GM12878 (cell line): ENCODE measurements around the gene MAP3K4. TPM values are rescaled to one million over a fixed set of nuclear protein-coding genes. Genes with fewer than 3 reads are reported as not detected.

ENCODE experiments used
- ATAC-seq: fragments of 200-7000 bp; cut with Tn5 transposase; 3 replicates; pipeline ENCODE4 v1.9.1; 2020; ENCODE audit warnings: mild to moderate bottlenecking, moderate library complexity
- BruUV-seq: library from RNA; stranded (reverse); fragments of 400-500 nt; replicated peaks from 2 replicates; lab custom pipeline; 2021; lab: Mats Ljungman, UMichigan
- CTCF ChIA-PET: fragments of 300-600 bp; sonication (Branson Sonifier 250); formaldehyde crosslinking; extraction: SDS; loops from one replicate; lab custom pipeline; 2021; ENCODE audit warnings: inconsistent platforms; lab: Yijun Ruan, JAX
- POLR2A ChIA-PET: fragments of 350-600 bp; formaldehyde crosslinking; extraction: SDS; loops from one replicate; lab custom pipeline; 2021; ENCODE audit warnings: inconsistent platforms; lab: Charles Lee
- RAD21 ChIA-PET: fragments of 300-600 bp; sonication (Branson Sonifier 250); formaldehyde crosslinking; loops from one replicate; lab custom pipeline; 2023; ENCODE audit warnings: antibody characterized with exemption; ENCODE audit not compliant: unreplicated experiment; lab: Charles Lee
- SMC1A ChIA-PET: fragments of 300-600 bp; sonication (Branson Sonifier 250); formaldehyde crosslinking; loops from one replicate; lab custom pipeline; 2023; ENCODE audit not compliant: unreplicated experiment, uncharacterized antibody; lab: Charles Lee
- DNase-seq: peaks from one replicate; pipeline ENCODE4 v3.0.0-alpha.2; 2011; ENCODE audit warnings: low read depth, low spot score
- FAIRE-seq: peaks from 3 replicates; lab custom pipeline; 2011; peaks lifted over from hg19 to GRCh38; lab: Jason Lieb, UNC
- H2AFZ ChIP-seq: 2 replicates; pipeline ENCODE4 v1.6.0; 2011; ENCODE audit warnings: low read depth, low read length, control low read depth; ENCODE audit not compliant: control insufficient read depth
- H3K27ac ChIP-seq: 2 replicates; pipeline ENCODE4 v1.5.1; 2011; ENCODE audit warnings: control low read depth; ENCODE audit not compliant: control insufficient read depth, insufficient read depth
- H3K27me3 ChIP-seq, 2 experiments: replicated peaks in 1 of 2; 2 replicates each; pipeline versions ENCODE4 v1.6.0 to v1.6.1; 2011; ENCODE audit warnings: low read length in 1 of 2; ENCODE audit not compliant: control insufficient read depth in 2 of 2, insufficient read depth in 2 of 2
- H3K36me3 ChIP-seq, 2 experiments: 2 replicates each; pipeline ENCODE4 v1.5.1; 2011; ENCODE audit warnings: low read length in 1 of 2; ENCODE audit not compliant: control insufficient read depth in 2 of 2, insufficient read depth in 2 of 2
- H3K4me1 ChIP-seq: 2 replicates; pipeline ENCODE4 v1.6.1; 2011; ENCODE audit warnings: mild to moderate bottlenecking, low read length, moderate library complexity, mixed read lengths; ENCODE audit not compliant: control insufficient read depth, insufficient read depth
- H3K4me2 ChIP-seq: 2 replicates; pipeline ENCODE4 v1.6.0; 2011; ENCODE audit warnings: control low read depth; ENCODE audit not compliant: control insufficient read depth, insufficient read depth
- H3K4me3 ChIP-seq: fragments of 200-600 bp; sonication (generic); 2 replicates; pipeline ENCODE4 v1.5.1; 2016
- H3K79me2 ChIP-seq: 2 replicates; pipeline ENCODE4 v1.6.0; 2011; ENCODE audit warnings: low read length; ENCODE audit not compliant: control insufficient read depth, insufficient read depth
- H3K9ac ChIP-seq: 2 replicates; pipeline ENCODE4 v1.8.0; 2011; ENCODE audit warnings: low read length, control low read depth, mixed read lengths; ENCODE audit not compliant: control insufficient read depth, insufficient read depth
- H3K9me3 ChIP-seq: replicated peaks from 3 replicates; pipeline ENCODE4 v1.5.1; 2011; ENCODE audit warnings: mild to moderate bottlenecking, low read length; ENCODE audit not compliant: control insufficient read depth, insufficient read depth
- H4K20me1 ChIP-seq: 2 replicates; pipeline ENCODE4 v1.6.0; 2011; ENCODE audit not compliant: control insufficient read depth, insufficient read depth
- HDGF ChIP-seq: fragments of 450-650 bp; IDR thresholded peaks from 2 replicates; pipeline ENCODE4 v1.6.1; 2016; ENCODE audit warnings: antibody characterized with exemption
- JUNB ChIP-seq: IDR thresholded peaks from 2 replicates; pipeline ENCODE4 v1.6.1; 2016; ENCODE audit warnings: antibody characterized with exemption, mild to moderate bottlenecking
- MTA2 ChIP-seq: fragments of 450-650 bp; IDR thresholded peaks from 2 replicates; pipeline ENCODE4 v1.6.1; 2016; ENCODE audit warnings: low read depth, mild to moderate bottlenecking, moderate library complexity
- TCF3 ChIP-seq: IDR thresholded peaks from 2 replicates; pipeline ENCODE4 v1.6.1; 2012; ENCODE audit warnings: low read depth, mild to moderate bottlenecking, low read length, borderline replicate concordance; ENCODE audit not compliant: insufficient read depth
- YBX1 ChIP-seq: fragments of 450-650 bp; IDR thresholded peaks from 2 replicates; pipeline ENCODE4 v1.6.1; 2016; ENCODE audit warnings: antibody characterized with exemption
- ZNF217 ChIP-seq: fragments of 450-650 bp; IDR thresholded peaks from 2 replicates; pipeline ENCODE4 v1.6.1; 2017; ENCODE audit warnings: antibody characterized with exemption, mild to moderate bottlenecking
- WGBS: methylation state at CpG from one replicate; pipeline ENCODE4 v1.1.6; 2016; ENCODE audit warnings: low lambda C conversion rate; ENCODE audit not compliant: insufficient replicate concordance, insufficient coverage; ENCODE audit errors: missing lambda C conversion rate; 5-methylcytosine and 5-hydroxymethylcytosine counted together
- in situ Hi-C: fragments of 300-500 bp; cut with MboI; formaldehyde crosslinking; loops from 9 replicates; pipeline ENCODE4 v1.14.3; 2018; ENCODE audit warnings: mixed read lengths
- intact Hi-C: fragments of 100-400 bp; cut with micrococcal nuclease; formaldehyde crosslinking; loops from one replicate; pipeline ENCODE4 v1.14.2; 2022; ENCODE audit not compliant: unreplicated experiment
- polyA plus RNA-seq, 11 experiments: library from polyadenylated mRNA; depleted of rRNA in 4 of 11; unstranded in 6 of 11; stranded (reverse) in 5 of 11; fragments of >200 nt; fragmentation: Nextera tagmentation in 4 of 11; fragmentation: Illumina TruSeq in 1 of 11; extraction: Ambion mirVana in 4 of 11; extraction: Trizol in 1 of 11; gene quantifications; 1 replicate in 1 of 11; 2 replicates in 10 of 11; pipeline versions ENCODE4 v1.2.1 to v1.2.3, GENCODE V29; 2011 to 2016; ENCODE audit warnings: inconsistent platforms in 2 of 11, missing spikeins in 2 of 11, low read depth in 1 of 11
- total RNA-seq, 4 experiments: library from RNA; depleted of rRNA in 3 of 4; stranded (reverse); fragments of >200 nt in 3 of 4; fragmentation: Illumina TruSeq in 1 of 4; extraction: Trizol in 1 of 4; gene quantifications; 2 replicates each; pipeline versions ENCODE4 v1.2.1 to v1.2.3, GENCODE V29; 2013 to 2021
- TF ChIP-seq, protein P1 (sequence below): fragments of 150-350 bp; IDR thresholded peaks from 2 replicates; pipeline ENCODE4 v1.6.1; 2016; ENCODE audit warnings: low read depth, low read length
- TF ChIP-seq, protein P2 (sequence below): fragments of 450-650 bp; IDR thresholded peaks from 2 replicates; pipeline ENCODE4 v1.6.1; 2017; ENCODE audit warnings: borderline replicate concordance
- TF ChIP-seq, protein P3 (sequence below): fragments of 450-650 bp; IDR thresholded peaks from 2 replicates; pipeline ENCODE4 v1.6.1; 2017; ENCODE audit warnings: mild to moderate bottlenecking, moderate library complexity

The MAP3K4 gene
- total and polyA plus RNA-seq, 10 of the 15 experiments (the other 5 are each of a cell fraction or from before 2014, with no cell fraction given), result 14.0 to 44.5 (median 23.1) TPM

- TF ChIP-seq JUNB (peak; percentile 63), ZNF217 (no peak), TCF3 (no peak), MTA2 (peak; percentile 69), HDGF (no peak)
- TF ChIP-seq, protein P1, sequence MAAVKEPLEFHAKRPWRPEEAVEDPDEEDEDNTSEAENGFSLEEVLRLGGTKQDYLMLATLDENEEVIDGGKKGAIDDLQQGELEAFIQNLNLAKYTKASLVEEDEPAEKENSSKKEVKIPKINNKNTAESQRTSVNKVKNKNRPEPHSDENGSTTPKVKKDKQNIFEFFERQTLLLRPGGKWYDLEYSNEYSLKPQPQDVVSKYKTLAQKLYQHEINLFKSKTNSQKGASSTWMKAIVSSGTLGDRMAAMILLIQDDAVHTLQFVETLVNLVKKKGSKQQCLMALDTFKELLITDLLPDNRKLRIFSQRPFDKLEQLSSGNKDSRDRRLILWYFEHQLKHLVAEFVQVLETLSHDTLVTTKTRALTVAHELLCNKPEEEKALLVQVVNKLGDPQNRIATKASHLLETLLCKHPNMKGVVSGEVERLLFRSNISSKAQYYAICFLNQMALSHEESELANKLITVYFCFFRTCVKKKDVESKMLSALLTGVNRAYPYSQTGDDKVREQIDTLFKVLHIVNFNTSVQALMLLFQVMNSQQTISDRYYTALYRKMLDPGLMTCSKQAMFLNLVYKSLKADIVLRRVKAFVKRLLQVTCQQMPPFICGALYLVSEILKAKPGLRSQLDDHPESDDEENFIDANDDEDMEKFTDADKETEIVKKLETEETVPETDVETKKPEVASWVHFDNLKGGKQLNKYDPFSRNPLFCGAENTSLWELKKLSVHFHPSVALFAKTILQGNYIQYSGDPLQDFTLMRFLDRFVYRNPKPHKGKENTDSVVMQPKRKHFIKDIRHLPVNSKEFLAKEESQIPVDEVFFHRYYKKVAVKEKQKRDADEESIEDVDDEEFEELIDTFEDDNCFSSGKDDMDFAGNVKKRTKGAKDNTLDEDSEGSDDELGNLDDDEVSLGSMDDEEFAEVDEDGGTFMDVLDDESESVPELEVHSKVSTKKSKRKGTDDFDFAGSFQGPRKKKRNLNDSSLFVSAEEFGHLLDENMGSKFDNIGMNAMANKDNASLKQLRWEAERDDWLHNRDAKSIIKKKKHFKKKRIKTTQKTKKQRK, result no peak
Observed at GRCh38 chr6:161056451-161056850, 64.9 kb downstream of the MAP3K4 start (continued).

DNA sequence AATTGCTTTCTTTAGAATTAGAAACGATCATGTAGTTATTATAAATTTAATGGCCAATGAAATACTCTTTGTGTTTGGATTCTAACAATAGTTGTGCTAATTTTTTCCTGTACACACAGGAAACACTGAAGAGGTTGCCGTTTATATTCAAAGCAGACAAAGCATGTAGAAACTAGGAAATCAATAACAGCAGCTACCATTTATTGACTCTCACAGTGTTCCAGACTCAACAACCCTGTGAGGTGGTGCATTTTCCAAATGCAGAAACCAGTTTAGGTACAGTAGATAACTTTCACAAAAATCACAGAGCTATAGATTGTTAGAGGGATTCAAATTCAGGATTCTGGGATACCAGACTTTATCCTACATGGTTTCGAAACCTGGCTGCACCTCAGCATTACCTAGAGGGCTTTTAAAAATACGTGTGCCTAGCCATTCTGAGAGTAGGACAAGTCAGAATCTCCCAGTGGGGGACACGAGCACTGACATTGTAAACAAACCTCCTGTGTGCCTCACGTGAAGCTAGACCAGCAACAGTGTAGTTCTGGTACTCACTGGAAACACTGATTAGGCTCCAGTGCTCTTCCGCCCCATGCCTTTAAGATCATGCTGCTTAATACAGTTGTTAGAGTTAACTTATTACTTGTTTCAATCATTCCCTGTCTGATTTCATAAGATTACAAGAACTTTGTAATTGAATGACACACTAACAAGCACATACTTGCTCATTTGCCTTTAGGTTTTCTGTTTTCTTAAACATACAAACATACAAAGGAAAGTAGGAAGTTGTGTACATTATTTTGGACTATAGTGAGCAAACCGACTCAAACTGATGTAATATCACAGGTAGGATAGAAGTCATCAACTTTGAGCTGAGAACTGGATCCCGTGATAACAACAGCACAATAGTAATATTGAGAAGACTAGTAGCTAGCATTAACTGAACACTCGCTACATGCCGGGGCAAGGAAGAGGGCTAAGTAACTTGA lies 65.8 kb downstream of the MAP3K4 start:
- BruUV-seq, result no TSS peak
- peaks cover 6% of the 10 kb centered on the region; the same call in 2 of the 3 replicates for H3K9me3 ChIP-seq
- peaks cover 4% of the 10 kb centered on the region for H3K79me2 ChIP-seq
- H3K27ac ChIP-seq, result peak overlapping the region; percentile 66
- H3K9ac ChIP-seq, result no peak overlapping the region
- peaks cover 13% of the 10 kb centered on the region for H3K4me1 ChIP-seq
- no peak overlapping the region for H3K4me3 ChIP-seq
- ChIA-PET CTCF (interaction anchor here (1.2 to 1.3 kb wide), 2 partner anchors 19 to 28 kb away, joined by 4 read pairs; no protein-coding TSS in a partner anchor), SMC1A (interaction anchor here (1.0 to 1.7 kb wide), 4 partner anchors 9 to 100 kb away, joined by 3 to 7 read pairs (median 3); no protein-coding TSS in a partner anchor), RAD21 (interaction anchor here (1.2 kb wide), 1 partner anchor 28 kb away, joined by 6 read pairs; no protein-coding TSS in a partner anchor), POLR2A (interaction anchor here (1.1 kb wide), 1 partner anchor 28 kb away, joined by 4 read pairs; no protein-coding TSS in a partner anchor)
- 62% methylated on average over 11 of the region's 11 CpGs for WGBS
- FAIRE-seq (peak; percentile 64), DNase-seq (no peak), ATAC-seq (peak; percentile 56)
- peaks cover 0 to 6% of the 10 kb centered on the region in 2 experiments; a peak in 1 of 4 replicates for H3K36me3 ChIP-seq
- H3K4me2 ChIP-seq, result peak overlapping the region; percentile 47
- H2AFZ ChIP-seq, result no peak overlapping the region
- intact Hi-C loops (no loop called here), in situ Hi-C loops (no loop called here)
- H3K27me3 ChIP-seq, result no peaks in the 10 kb centered on the region
- no peaks in the 10 kb centered on the region for H4K20me1 ChIP-seq
- TF ChIP-seq, protein P2, sequence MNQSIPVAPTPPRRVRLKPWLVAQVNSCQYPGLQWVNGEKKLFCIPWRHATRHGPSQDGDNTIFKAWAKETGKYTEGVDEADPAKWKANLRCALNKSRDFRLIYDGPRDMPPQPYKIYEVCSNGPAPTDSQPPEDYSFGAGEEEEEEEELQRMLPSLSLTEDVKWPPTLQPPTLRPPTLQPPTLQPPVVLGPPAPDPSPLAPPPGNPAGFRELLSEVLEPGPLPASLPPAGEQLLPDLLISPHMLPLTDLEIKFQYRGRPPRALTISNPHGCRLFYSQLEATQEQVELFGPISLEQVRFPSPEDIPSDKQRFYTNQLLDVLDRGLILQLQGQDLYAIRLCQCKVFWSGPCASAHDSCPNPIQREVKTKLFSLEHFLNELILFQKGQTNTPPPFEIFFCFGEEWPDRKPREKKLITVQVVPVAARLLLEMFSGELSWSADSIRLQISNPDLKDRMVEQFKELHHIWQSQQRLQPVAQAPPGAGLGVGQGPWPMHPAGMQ, result no peak
- TF ChIP-seq, protein P3, sequence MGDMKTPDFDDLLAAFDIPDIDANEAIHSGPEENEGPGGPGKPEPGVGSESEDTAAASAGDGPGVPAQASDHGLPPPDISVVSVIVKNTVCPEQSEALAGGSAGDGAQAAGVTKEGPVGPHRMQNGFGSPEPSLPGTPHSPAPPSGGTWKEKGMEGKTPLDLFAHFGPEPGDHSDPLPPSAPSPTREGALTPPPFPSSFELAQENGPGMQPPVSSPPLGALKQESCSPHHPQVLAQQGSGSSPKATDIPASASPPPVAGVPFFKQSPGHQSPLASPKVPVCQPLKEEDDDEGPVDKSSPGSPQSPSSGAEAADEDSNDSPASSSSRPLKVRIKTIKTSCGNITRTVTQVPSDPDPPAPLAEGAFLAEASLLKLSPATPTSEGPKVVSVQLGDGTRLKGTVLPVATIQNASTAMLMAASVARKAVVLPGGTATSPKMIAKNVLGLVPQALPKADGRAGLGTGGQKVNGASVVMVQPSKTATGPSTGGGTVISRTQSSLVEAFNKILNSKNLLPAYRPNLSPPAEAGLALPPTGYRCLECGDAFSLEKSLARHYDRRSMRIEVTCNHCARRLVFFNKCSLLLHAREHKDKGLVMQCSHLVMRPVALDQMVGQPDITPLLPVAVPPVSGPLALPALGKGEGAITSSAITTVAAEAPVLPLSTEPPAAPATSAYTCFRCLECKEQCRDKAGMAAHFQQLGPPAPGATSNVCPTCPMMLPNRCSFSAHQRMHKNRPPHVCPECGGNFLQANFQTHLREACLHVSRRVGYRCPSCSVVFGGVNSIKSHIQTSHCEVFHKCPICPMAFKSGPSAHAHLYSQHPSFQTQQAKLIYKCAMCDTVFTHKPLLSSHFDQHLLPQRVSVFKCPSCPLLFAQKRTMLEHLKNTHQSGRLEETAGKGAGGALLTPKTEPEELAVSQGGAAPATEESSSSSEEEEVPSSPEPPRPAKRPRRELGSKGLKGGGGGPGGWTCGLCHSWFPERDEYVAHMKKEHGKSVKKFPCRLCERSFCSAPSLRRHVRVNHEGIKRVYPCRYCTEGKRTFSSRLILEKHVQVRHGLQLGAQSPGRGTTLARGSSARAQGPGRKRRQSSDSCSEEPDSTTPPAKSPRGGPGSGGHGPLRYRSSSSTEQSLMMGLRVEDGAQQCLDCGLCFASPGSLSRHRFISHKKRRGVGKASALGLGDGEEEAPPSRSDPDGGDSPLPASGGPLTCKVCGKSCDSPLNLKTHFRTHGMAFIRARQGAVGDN, result no peak
- TF ChIP-seq YBX1, result no peak
